Adrenal gland (tissue), 12 donors: Measurements from ENCODE around the gene CAPN13. TPM values are rescaled to one million over a fixed set of nuclear protein-coding genes. Genes with fewer than 3 reads are reported as not detected.

Experiments
- DNase-seq, 7 donors: peaks; one replicate each; pipeline ENCODE4 v3.0.0-alpha.2; 2019 to 2020
- H3K27ac ChIP-seq, 5 donors: fragments of 200-600 bp; sonication (generic) in 4 of 5; 1 replicate in 3 of 5; 2 replicates in 2 of 5; pipeline versions ENCODE4 v1.5.1 to v1.8.0; 2016 to 2020; ENCODE audit warnings: mild to moderate bottlenecking in 1 of 5
- H3K27me3 ChIP-seq: fragments of 200-600 bp; 2 replicates; pipeline ENCODE4 v1.8.0; 2021
- H3K36me3 ChIP-seq, 2 donors: fragments of 200-600 bp; replicated peaks in 1 of 2; 1 replicate in 1 of 2; 2 replicates in 1 of 2; pipeline versions ENCODE4 v1.5.1 to v1.8.0; 2018 to 2022
- H3K4me1 ChIP-seq, 2 donors: fragments of 200-600 bp; replicated peaks in 1 of 2; 1 replicate in 1 of 2; 2 replicates in 1 of 2; pipeline versions ENCODE4 v1.5.1 to v1.8.0; 2018 to 2021
- H3K4me3 ChIP-seq, 4 donors: fragments of 200-600 bp; sonication (generic) in 3 of 4; one replicate each; pipeline ENCODE4 v1.5.1; 2016 to 2018
- H3K9me3 ChIP-seq, 3 donors: fragments of 200-600 bp; sonication (generic) in 1 of 3; replicated peaks in 1 of 3; 1 replicate in 2 of 3; 2 replicates in 1 of 3; pipeline versions ENCODE4 v1.5.1 to v1.8.0; 2016 to 2021
- CTCF ChIP-seq, 6 experiments: fragments of 450-650 bp in 4 of 6; fragments of 200-600 bp in 2 of 6; sonication (generic) in 1 of 6; IDR thresholded peaks; 1 replicate in 5 of 6; 2 replicates in 1 of 6; pipeline versions ENCODE4 v1.5.1 to v1.8.0; 2016 to 2021; ENCODE audit warnings: antibody characterized with exemption in 6 of 6, mild to moderate bottlenecking in 2 of 6, moderate library complexity in 1 of 6
- POLR2A ChIP-seq, 2 donors: fragments of 450-650 bp; IDR thresholded peaks; one replicate each; pipeline ENCODE4 v1.6.1; 2017; ENCODE audit warnings: antibody characterized with exemption in 2 of 2, mild to moderate bottlenecking in 2 of 2, moderate library complexity in 1 of 2
- WGBS, 4 donors: extraction: QIAGEN DNeasy Blood & Tissue Kit in 2 of 4; methylation state at CpG; one replicate each; pipeline versions ENCODE4 v1.1.5 to v1.1.7; 2013 to 2017; 5-methylcytosine and 5-hydroxymethylcytosine counted together
- intact Hi-C, 2 donors: fragments of 100-400 bp; cut with DNase I; formaldehyde crosslinking; loops; one replicate each; pipeline versions ENCODE4 v1.14.1 to v1.15.0; 2022 to 2023
- polyA plus RNA-seq, 3 donors: library from polyadenylated mRNA; stranded (reverse); fragments of 200-250 nt in 2 of 3; fragments of 350-450 nt in 1 of 3; fragmentation: Illumina TruSeq in 1 of 3; extraction: RNeasy Lipid Tissue Mini Kit (QIAGEN cat#74804) in 1 of 3; gene quantifications; one replicate each; pipeline ENCODE4 v1.2.3, GENCODE V29; 2013 to 2014
- total RNA-seq, 9 donors: library from RNA; depleted of rRNA in 4 of 9; stranded (reverse); fragments of >200 nt in 4 of 9; fragments of 120-200 nt in 1 of 9; fragmentation: NEBNext Ultra II Directional in 1 of 9; extraction: Animal tissue kit (Norgen Biotek cat#: 25700) in 1 of 9; gene quantifications; one replicate each; pipeline versions ENCODE4 v1.1.0 to v1.2.4, GENCODE V29; 2013 to 2023
- donor health status: healthy with polysubstance abuse.
- donor health status: Bipolar disorder and iron deficiency.
- donor health status: DM: yes; HTN: yes; CAD: no.
- donor health status: DM: no; HTN: no; CAD: no.
- donor health status: DM: no; HTN: no; CAD: no.
- donor health status: DM: yes; HTN: yes; CAD: no.

CAPN13 gene
- total and polyA plus RNA-seq, 12 donors, result 0.10 to 0.37 (median 0.23) TPM; not detected in 8

- intact Hi-C loops, result loop anchor here in 1 of 2 donors (10.0 kb wide), 1 partner anchor 794 kb away; no protein-coding TSS in a partner anchor
- Histone ChIP-seq H3K27ac (no peak overlapping the region), H3K4me1 (no peaks in the 10 kb centered on the region), H3K27me3 (no peaks in the 10 kb centered on the region), H3K9me3 (no peaks in the 10 kb centered on the region), H3K4me3 (no peak overlapping the region), H3K36me3 (no peaks in the 10 kb centered on the region)
- 73 to 86% (median 82%) methylated on average over 16 of the region's 16 CpGs for WGBS, 4 donors
- peak in 1 of 7 donors; percentile 5 for DNase-seq
- no peak for TF ChIP-seq POLR2A (IDR thresholded peaks at IDR 0.05)
- no peak for TF ChIP-seq CTCF (IDR thresholded peaks at IDR 0.05)
Measured at GRCh38 chr2:30730736-30731647, 76.3 kb downstream of the CAPN13 start.

GRCh38 chr2:30729031-30729430, 78.2 kb downstream of the CAPN13 start:
- Histone ChIP-seq H3K9me3 (no peaks in the 10 kb centered on the region), H3K4me3 (no peak overlapping the region), H3K27me3 (no peaks in the 10 kb centered on the region), H3K4me1 (no peaks in the 10 kb centered on the region), H3K36me3 (no peaks in the 10 kb centered on the region), H3K27ac (no peak overlapping the region)
- TF ChIP-seq POLR2A (IDR thresholded peaks at IDR 0.05), result no peak
- no peak for TF ChIP-seq CTCF (IDR thresholded peaks at IDR 0.05)
- intact Hi-C loops, result no loop called here
- WGBS, 4 donors, result 63 to 72% (median 67%) methylated on average over 5 of the region's 5 CpGs
- DNase-seq, result no peak

GRCh38 chr2:30722936-30723725, 84.1 kb downstream of the CAPN13 start:
- TF ChIP-seq POLR2A (IDR thresholded peaks at IDR 0.05), result no peak
- Histone ChIP-seq H3K4me1 (no peaks in the 10 kb centered on the region), H3K27me3 (peaks cover 14% of the 10 kb centered on the region), H3K27ac (no peak overlapping the region), H3K9me3 (no peaks in the 10 kb centered on the region), H3K36me3 (no peaks in the 10 kb centered on the region), H3K4me3 (no peak overlapping the region)
- WGBS, 4 donors, result 56 to 78% (median 70%) methylated on average over 3 to 4 of the region's 4 CpGs
- intact Hi-C loops, result no loop called here
- DNase-seq, result peak in 3 of 7 donors; percentile 2 to 17 (median 7)

GRCh38 chr2:30721668-30722647, 85.3 kb downstream of the CAPN13 start:
- H3K27me3 ChIP-seq, result peaks cover 14% of the 10 kb centered on the region
- peak in 3 of 7 donors; percentile 0 to 38 (median 8) for DNase-seq
- 72 to 78% (median 75%) methylated on average over 6 of the region's 6 CpGs for WGBS, 4 donors
- no peak overlapping the region for H3K27ac ChIP-seq
- TF ChIP-seq CTCF (IDR thresholded peaks at IDR 0.05) (no peak), POLR2A (IDR thresholded peaks at IDR 0.05) (no peak)
- no peaks in the 10 kb centered on the region for H3K36me3 ChIP-seq
- intact Hi-C loops, result no loop called here
- no peaks in the 10 kb centered on the region for H3K4me1 ChIP-seq
- H3K4me3 ChIP-seq, result no peak overlapping the region
- H3K9me3 ChIP-seq, result no peaks in the 10 kb centered on the region
